GM18867 (cell line): ENCODE measurements around the gene GPX7.
A peak's percentile ranks its signal among the peaks of the same experiment; 100 is the strongest.
"Not testable (repeated sequence)": the region's sequence is repeated elsewhere in the genome, so short reads cannot be mapped to it uniquely, and the experiment has no call there.

Source experiments
- ATAC-seq: cut with Tn5 transposase; IDR thresholded peaks from one replicate; pipeline ENCODE4 v1.9.1; 2021; ENCODE audit warnings: mild to moderate bottlenecking, moderate library complexity; ENCODE audit not compliant: unreplicated experiment

The GPX7 gene

DNA sequence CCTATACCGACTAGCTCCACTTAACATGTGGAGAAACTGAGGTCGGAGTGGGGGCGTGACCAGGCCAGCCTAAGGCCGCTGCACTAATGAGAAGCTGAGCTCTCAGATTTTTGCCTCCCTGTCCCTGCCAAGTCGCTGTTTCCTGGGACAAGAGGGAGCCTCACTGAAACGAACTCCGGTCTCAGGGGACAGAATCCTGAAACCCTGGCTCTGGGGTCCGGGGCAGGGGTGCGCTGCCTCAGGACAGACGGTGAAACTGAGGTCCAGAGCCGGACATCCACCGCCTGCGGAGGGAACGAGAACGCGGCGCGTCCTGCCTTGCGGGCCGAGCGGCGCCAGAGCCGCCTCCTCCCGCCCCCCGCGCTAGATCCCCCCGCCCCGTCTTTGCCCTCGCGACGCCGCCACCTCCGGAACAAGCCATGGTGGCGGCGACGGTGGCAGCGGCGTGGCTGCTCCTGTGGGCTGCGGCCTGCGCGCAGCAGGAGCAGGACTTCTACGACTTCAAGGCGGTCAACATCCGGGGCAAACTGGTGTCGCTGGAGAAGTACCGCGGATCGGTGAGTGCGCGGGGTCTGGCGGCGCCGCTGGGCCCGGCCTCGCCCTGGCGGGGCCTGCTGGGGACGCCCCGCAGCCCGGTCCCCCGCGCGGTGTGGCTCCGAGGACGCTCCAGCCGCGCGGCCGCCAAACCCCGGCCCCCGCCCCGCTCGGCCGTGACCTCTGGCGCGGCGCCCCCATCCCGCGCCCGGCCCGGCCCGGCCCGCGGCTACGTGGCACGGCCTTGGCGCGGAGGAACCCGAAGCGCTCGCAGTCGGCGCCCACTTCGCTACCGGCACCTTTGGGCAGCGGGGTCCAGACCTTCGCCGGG, at the start of gene GPX7:
Gene GPX7 (plus strand): TSS at position 381 of the 865 bp plus-strand sequence. CDS start 39 bp downstream, at position 420.
- no peak for ATAC-seq

DNA sequence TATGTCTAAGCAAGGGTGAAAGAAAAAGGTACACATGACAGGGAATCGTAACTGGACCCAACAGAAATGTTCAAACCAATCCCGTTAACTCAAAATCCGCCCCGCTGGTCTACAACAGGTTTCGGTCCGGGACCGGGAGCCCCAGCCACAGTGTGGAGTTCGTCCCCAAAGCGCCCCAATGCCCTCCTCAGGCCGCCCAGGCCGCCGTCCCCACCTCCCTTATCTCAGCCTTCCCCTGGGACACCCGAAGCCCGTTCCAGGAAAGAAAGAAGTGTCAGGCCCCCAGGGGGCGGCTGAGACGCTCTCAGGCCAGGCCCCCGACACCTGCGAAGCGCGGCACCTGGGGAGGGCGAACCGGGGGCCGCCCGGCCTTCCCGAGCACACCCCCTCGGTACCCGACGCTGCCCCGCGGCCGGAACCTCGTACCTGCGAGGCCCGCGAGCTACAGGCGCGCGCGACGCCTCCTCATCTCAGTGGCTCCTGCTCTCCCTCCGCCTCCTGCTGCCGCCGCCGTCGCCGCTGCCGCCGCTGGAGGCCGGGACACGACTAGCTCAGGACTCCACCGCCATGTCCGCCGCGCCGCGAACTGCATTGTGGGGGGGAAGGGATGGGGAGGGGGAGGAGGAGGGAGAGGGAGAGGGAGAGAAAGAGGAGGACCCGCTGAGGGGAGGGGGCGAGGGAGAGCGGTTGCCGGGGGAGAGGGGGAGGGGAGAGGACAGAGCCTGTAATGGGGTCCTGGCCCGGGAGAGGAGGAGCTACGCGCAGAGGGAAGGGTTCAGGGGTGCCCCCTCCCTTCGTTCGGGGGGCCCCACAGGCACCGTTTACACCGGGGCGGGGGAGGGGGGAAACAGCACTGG, 49.4 kb upstream of the GPX7 start, which contains the start of gene TUT4:
Gene TUT4 (minus strand): TSS at position 588 of the 857 bp plus-strand sequence. CDS start 26,812 bp downstream, outside the sequence.
- peak; percentile 46 for ATAC-seq

DNA sequence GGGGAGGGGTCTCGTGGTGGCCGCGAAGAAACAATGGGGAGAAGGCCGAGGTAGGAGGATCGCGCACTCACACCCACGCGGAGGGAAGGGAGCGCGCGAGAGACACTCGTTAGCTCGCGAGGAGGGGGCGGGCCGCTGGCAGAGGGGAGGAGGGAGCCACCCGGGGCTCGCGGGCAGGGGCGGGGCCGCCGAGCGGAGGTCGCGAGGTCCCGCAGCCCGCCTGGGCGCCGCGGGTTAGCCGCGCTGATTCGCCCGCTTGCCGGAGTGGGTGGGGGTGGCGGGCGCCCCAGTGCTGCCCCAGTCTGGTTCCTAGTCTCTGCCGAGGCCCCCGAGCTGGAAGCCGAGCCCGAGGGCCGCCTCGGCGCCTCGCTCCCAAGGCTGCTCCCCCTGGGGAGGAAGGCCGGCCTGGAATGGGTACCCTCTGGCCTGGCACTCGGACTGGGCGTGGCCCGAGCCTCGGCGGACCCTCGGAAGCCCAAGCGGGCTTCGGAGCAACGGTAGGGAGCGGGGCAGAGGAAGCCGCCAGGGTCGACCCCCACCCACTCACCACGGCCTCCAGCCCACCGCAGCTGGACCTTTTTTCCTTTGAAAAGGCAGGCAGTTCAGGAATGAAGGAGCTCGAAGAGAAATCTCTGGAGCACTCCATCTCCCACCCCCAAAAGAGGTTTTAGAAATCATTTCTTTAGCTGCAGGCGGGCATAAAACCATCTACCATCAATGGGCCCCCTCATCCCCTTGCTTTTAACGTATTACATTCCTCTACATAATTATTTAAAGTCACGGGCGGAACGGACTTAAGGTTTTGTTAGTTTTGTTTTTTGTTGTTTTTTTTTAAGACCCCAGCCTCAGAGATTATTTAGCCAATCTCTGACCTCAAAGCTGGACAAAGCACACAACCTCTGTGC, 48.6 kb upstream of the GPX7 start:
- peak; percentile 79 for ATAC-seq

DNA sequence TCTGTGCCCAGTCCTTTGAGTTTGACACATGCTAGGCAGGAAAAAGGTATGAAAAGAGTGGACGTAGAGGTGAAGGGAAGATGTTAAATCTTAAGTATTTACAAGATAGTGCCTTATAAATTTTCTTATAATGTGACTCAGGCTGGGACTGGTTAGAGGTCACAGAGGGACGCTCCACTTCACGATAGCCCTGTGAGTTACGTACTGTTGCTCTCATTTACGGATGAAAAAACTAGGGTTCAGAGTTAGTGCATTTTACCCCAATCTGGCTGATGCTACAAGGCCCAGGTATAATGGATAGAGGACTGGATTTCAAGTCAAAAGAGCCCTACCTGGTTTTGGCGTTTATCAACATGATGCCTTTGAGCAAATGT, 47.9 kb upstream of the GPX7 start:
- no peak for ATAC-seq

DNA sequence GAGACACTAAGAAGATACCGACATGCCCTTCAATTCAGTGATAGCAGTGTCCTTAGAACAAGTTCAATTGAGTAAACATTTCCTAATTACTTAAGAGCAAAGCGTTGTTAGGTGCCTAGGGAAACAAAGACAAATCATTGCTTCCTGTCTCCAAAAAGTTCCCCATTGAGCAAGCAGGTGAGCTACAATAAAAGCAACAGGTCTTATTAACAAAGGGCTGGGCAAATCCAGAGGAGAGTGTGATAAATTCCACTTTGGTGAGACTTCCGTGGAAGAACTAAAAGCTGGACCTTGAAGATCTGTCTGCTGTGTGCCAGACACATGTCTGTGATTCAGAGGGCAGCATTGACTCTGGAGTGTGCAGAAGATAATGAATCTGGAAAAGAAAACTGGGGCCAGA, 47.4 kb upstream of the GPX7 start:
- ATAC-seq: no peak

DNA sequence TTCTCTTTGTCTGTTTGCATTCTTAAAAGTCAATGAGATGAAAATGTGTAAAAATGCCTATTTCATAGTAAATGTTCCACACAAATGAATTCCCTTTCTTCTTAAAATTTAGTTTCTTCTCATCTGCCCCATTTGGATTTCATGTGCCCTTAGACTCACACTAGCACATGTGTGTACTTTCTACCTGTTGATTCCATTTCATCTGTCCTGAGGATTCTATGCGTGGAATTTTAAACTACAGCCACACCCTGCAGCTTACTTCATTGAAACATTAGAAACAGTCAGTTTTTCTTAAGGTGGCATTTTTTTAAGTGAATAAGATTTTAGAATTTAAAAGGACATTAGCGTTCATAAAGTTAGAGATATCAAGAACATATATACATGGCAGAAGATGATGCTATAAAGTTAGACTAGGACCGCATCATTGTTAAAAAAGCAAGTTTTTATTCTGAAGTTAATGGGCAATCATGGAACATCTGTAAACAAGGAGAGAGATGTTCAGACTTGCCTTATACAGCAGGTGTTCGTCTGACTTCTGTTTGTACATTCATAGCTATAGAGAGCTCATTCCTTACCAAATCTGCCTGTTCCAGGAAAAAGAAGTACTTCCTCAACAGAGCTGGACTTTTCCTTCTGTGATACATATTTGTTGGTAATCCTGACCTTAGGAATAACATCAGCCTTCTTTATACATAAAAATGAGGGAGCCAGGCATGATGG, 45.4 kb upstream of the GPX7 start:
- no peak for ATAC-seq

DNA sequence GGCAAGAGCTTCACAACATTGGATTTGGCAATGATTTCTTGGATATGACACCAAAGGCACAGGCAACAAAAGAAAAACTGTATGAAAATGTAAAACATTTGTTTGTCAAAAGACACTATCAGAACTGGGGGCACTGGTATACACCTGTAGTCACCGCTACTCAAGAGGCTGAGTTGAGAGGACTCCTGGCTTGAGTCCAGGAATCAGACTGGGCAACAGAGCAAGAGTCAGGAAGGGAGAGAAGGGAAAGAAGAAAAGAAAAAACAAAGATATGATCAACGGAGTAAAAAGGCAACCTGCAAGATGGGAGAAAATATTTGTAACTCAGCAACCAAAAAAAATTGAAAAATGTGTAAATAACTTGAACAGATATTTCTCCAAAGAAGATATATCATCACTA, 43.2 kb upstream of the GPX7 start:
- ATAC-seq: no peak

DNA sequence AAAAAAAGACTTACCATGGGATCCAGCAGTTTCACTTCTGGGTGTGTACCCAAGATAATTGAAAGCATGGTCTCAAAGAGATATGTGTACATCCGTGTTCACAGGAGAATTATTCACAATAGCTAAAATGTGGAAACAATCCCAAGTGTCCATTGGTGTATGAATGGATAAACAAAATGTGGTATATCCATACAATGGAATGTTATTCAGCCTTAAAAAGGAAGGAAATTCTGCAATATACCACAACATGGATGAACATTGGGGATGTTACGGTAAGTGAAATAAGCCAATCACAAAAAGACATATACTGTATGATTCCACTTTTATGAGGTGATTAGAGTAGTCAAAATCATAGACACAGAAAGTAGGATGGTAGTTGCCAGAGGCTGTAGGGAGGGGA, 42.3 kb upstream of the GPX7 start:
- ATAC-seq: no peak

DNA sequence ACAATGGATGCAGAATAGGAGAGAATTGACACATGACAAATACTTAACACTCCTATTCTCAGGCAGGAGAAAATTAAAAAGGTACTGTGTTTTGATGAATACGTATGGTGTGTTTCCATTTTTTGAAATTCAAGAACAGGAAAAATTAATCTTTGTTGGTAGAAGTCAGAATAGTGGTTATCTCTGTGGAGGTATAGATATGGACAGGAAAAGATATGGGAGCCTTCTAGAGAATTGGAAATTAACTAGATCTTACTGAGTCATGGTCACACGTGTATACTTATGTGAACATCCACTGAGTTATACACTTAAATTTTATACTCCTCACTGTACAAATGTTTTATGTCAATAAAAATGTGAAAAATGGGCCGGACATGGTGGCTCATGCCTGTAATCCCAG, 39.4 kb upstream of the GPX7 start:
- no peak for ATAC-seq

DNA sequence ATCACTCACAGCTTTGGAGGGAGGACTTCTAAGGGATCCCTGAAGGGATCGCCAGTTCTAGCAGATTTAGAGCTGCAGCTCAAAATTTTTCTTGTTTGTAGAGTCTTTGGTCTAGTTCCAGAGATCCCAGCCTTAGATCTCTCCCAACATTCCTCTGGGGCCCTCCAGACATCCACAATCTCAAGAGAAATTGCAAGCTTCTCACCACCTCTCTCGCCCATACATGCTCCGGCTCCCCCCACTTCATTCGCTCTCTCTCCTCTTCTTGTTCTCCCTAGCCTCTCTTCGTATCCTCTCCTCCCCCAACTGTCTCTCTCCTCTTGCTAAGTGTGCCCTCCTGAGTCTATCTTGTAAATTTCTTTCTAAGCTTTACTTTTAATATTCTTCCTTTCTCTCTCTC, 34.2 kb upstream of the GPX7 start:
- no peak for ATAC-seq

DNA sequence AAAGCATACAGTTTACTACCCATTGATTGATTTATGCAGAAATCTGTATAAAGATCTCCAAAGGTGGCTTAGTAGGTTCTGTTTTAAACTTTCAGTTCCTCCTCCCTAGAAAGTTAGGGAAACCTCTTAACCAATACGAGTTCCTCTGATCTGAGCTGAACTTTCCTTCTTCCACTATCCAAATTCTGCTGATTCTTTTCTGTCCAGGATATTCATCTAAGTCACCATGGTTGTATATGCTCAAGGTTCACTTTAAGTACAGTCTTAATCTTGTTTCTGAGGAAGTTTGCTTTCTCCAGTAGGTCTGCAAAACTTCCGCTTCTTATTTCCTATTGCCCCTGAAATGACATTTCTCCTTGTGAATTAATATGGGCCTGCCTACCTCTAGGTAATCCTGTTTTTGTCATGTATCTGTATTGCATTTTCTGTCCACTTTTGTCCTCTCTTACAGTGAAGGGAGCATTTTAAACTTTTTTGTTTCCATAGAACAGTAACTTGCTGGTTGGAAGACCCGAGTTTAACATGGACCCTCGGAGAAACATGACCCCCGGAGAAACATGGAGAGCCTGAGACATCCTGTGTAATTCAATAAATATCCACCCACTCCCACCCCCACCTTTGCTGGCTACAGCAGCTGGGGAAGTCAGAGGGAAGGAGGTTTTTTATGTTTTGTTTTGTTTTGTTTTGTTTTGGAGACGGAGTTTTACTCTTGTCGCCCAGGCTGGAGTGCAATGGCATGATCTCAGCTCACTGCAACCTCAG, 32.5 kb upstream of the GPX7 start:
- no peak for ATAC-seq

DNA sequence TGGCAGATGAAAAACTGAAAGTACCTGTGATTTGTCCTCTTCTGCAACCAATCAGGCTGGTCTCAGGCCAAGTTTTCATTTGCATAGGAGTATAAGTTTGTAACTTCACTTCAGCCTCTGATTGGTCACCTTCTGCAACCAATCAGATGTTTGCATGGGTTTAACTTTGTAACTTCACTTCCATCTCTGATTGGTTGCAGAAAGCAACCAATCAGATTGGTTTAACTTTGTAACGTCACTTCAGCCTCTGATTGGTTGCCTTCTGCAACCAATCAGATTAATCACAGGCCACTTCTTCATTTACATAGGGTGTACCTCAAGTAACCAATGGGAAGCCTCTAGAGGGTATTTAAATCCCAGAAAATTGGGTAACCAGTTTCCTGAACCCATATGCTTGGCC, 30.4 kb upstream of the GPX7 start:
- no peak for ATAC-seq

DNA sequence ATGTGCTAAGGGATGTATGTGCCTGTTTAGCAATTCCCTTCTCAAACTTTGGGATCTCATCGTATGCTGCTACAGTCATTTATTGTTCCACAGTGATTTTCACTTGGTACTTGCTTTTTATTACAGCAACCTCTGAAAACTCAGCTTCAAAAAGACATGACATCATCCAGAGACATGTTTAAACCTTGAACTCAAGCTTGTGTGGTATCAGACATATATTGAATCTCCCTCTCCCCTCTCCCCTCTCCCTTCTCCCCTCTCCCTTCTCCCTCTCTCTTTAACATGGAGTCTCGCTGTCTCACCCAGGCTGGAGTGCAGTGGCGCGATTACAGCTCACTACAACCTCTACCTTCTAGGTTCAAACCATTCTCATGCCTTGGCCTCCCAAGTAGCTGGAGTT, 29.8 kb upstream of the GPX7 start:
- no peak for ATAC-seq

DNA sequence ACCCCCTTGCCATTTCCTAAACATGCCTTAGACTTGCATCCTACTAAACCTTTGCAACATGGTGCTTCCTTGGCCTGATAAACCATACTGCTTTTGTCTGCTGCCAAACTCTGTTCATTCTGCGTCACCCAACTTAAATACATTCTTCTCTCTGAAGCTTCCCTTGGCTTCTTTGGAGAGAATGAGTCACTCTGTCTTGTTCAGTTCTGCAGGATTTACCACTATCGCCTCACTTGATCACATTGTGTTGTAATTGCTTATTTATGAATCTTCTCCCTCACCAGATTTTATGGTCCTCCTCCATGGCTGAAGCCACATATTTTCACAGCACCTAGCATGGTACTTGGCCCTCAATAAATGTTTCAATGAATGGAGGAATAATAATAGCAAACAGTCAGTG, 27.6 kb upstream of the GPX7 start:
- ATAC-seq: no peak

DNA sequence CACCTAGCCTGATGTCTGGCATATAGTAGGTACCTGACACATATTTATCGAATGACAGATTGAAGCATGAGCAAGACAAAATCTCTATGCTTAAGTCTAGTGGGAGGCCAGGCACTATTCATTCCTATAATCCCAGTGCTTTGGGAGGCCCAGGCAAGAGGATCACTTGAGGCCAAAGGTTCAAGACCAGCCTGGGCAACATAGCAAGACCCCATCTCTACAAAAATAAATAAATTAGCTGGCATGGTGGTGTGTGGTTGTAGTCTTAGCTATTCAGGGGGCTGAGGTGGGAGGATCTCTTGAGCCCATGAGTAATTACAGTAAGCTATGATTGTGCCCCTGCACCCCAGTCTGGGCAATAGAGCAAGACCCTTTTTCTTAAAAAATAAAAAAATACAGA, 26.1 kb upstream of the GPX7 start:
- ATAC-seq: no peak

DNA sequence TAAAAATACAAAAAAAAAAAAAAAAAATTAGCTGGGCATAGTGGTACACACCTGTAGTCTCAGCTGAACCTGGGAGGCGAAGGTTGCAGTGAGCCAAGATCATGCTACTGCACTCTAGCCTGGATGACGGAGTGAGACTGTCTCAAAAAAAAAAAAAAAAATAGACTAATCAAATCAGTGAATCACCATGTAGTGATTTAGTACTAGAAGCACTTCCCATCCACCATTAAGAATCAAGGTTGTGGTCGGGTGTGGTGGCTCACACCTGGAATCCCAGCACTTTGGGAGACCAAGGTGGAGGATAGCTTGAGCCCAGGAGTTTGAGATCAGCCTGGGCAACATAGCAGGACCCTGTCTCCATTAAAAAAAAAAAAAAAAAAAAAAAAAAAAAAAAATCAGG, 24.1 kb upstream of the GPX7 start:
- ATAC-seq: not testable (repeated sequence)

DNA sequence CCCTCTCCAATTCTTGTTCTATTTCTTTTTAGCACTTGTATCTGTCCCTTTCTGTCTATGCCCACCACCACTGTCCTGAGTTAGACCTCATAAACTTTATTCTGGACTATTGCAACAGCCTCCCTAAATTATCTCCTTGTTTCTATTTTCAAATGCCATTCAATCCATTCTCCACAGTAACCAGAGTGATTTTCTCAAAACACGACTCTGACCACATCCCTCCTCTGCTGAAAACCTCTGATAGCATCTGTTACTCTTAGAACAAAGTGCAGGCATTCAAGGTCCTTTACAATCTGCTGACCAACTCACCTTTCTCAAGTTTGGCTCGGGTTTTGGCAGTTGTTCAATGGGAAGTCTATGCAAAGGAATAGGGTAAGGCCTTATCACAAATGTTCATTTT, 22.8 kb upstream of the GPX7 start:
- no peak for ATAC-seq

DNA sequence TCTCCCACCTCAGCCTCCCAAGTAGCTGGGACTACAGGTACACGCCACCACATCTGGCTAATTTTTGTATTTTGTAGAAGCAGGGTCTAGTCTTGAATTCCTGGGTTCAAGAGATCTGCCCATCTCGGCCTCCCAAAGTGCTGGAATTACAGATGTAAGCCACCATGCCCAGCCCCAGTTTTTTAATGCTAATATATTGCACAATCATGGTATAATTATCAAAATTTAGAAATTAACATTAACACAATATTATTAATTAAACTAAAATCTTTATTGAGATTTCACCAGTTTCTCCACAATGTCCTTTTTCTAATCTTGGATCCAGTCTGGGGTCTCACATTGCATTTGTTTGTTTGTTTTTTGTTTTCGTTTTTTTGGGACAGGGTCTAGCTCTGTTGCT, 21.9 kb upstream of the GPX7 start:
- no peak for ATAC-seq

DNA sequence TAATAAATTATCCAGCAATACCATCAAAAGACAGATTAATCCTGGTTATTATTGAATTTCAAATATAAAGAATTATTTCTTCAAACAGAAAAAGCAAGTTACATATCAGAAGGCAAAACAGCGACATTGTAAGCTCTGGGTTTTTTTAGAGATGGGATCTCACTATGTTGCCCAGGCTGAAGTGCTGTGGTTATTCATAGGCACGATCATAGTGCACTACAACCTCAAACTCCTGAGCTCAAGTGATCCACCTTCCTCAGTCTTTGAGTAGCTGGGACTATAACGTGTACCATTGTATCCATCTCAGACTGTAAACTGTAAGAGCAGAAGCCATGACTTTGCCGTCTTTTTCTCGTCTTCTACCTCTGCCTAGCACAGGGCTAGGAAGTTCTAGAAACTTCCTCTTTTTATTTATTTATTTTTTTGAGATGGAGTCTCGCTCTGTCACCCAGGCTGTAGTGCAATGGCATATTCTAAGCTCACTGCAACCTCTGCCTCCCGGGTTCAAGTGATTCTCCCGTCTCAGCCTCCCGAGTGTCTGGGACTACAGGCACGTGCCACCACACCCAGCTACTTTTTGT, 20.0 kb upstream of the GPX7 start:
- no peak for ATAC-seq
